AG09319 (cell line): ENCODE measurements around the gene PRDM11.

Source experiments
- DNase-seq: peaks from one replicate; pipeline ENCODE4 v3.0.0-alpha.2; 2010; ENCODE audit warnings: low read depth; ENCODE audit errors: extremely low read depth
- TF ChIP-seq, protein P1 (sequence below): IDR thresholded peaks from 2 replicates; pipeline ENCODE4 v1.5.1; 2011; ENCODE audit warnings: low read depth, mild to moderate bottlenecking, inconsistent platforms, low read length, moderate library complexity

The PRDM11 gene

GRCh38 chr11:45211732-45212131, 65.3 kb downstream of the PRDM11 start:
- DNase-seq: no peak
- TF ChIP-seq, protein P1, sequence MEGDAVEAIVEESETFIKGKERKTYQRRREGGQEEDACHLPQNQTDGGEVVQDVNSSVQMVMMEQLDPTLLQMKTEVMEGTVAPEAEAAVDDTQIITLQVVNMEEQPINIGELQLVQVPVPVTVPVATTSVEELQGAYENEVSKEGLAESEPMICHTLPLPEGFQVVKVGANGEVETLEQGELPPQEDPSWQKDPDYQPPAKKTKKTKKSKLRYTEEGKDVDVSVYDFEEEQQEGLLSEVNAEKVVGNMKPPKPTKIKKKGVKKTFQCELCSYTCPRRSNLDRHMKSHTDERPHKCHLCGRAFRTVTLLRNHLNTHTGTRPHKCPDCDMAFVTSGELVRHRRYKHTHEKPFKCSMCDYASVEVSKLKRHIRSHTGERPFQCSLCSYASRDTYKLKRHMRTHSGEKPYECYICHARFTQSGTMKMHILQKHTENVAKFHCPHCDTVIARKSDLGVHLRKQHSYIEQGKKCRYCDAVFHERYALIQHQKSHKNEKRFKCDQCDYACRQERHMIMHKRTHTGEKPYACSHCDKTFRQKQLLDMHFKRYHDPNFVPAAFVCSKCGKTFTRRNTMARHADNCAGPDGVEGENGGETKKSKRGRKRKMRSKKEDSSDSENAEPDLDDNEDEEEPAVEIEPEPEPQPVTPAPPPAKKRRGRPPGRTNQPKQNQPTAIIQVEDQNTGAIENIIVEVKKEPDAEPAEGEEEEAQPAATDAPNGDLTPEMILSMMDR: no peak; the same call in 1 of the 2 replicates

- TF ChIP-seq, protein P1: no peak
- no peak for DNase-seq
Observed at GRCh38 chr11:45212566-45213315, 66.3 kb downstream of the PRDM11 start.

GRCh38 chr11:45213316-45213665, 66.9 kb downstream of the PRDM11 start:
- TF ChIP-seq, protein P1: no peak
- DNase-seq: no peak

DNA sequence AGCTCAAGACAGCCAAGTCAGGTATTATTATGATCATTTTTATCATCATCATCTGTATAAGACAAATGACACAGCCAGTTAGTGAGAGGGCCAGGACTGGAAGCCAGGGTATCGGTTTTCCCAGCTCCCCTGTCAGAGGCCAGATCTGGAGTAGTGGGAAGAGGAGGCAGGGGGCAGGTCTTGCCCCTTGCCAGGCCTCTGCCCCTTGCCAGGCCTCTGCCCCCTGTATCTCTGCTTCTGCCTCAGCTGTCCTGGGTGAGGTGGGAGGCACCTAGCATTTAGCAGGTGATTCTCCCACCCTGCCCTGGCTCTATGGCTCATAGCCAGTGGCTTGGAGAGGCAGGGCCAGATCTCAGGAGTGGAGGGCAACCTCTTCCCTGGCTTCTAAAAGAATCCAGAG, 67.3 kb downstream of the PRDM11 start:
- TF ChIP-seq, protein P1: no peak
- no peak for DNase-seq

- TF ChIP-seq, protein P1: no peak
- no peak for DNase-seq
Observed at GRCh38 chr11:45215098-45215865, 68.8 kb downstream of the PRDM11 start.

GRCh38 chr11:45216031-45216430, 69.6 kb downstream of the PRDM11 start:
- TF ChIP-seq, protein P1: no peak
- DNase-seq: no peak

DNA sequence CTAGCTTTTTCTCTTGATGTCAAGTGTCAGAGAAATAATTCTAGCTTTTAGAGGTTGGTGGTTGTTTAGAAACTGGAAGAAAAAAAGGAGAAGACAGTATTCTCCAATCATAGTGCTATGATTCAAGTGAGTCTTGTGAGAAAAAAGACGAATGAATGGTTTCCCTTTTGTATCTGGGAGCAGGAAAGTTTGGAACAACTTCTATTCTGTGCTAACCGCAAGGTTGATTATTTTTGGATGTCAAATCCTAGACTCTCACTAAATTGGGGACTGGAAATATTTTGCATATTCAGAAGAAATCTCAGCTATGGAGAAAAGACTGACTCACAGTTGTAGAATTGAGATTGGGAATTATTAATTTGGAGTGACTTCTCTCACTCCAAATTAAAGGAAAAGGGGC, 70.5 kb downstream of the PRDM11 start:
- TF ChIP-seq, protein P1: no peak
- DNase-seq: no peak
